ENCODE data around the gene FRMD5. TPM values are rescaled to one million over a fixed set of nuclear protein-coding genes. Genes with fewer than 3 reads are reported as not detected.
A peak's percentile ranks its signal among the peaks of the same experiment; 100 is the strongest.

The FRMD5 gene
- total RNA-seq, 1 donor from 2014 or later: 0.54 TPM

- Mint-ChIP-seq H3K27me3 (ENCODE audit: unreplicated experiment) (no peaks in the 10 kb centered on the region), H3K9me3 (ENCODE audit: unreplicated experiment) (peaks cover 4% of the 10 kb centered on the region), H3K4me1 (ENCODE audit: unreplicated experiment) (peaks cover 10% of the 10 kb centered on the region), H3K36me3 (ENCODE audit: low read depth, unreplicated experiment) (no peaks in the 10 kb centered on the region), H3K27ac (ENCODE audit: unreplicated experiment) (peak overlapping the region; percentile 48), H3K4me3 (ENCODE audit: unreplicated experiment) (no peak overlapping the region)
- no peak for TF ChIP-seq CTCF (IDR thresholded peaks at IDR 0.05; ENCODE audit: unreplicated experiment)
- DNase-seq (ENCODE audit: low spot score): no peak
These were observed 295.1 kb downstream of the FRMD5 start for GRCh38 chr15:43899928-43900327.

- Mint-ChIP-seq H3K27ac (ENCODE audit: unreplicated experiment) (no peak overlapping the region), H3K4me1 (ENCODE audit: unreplicated experiment) (peaks cover 11% of the 10 kb centered on the region)
These were observed 296.2 kb downstream of the FRMD5 start for GRCh38 chr15:43898891-43899290.

GRCh38 chr15:43896543-43896942 is 298.5 kb downstream of the FRMD5 start:
- no peaks in the 10 kb centered on the region for H3K36me3 Mint-ChIP-seq (ENCODE audit: low read depth, unreplicated experiment)
- peaks cover 4% of the 10 kb centered on the region for H3K9me3 Mint-ChIP-seq (ENCODE audit: unreplicated experiment)
- H3K27me3 Mint-ChIP-seq (ENCODE audit: unreplicated experiment): no peaks in the 10 kb centered on the region
- no peak for TF ChIP-seq CTCF (IDR thresholded peaks at IDR 0.05; ENCODE audit: unreplicated experiment)
- no peak for DNase-seq (ENCODE audit: low spot score)
- no peak overlapping the region for H3K27ac Mint-ChIP-seq (ENCODE audit: unreplicated experiment)
- H3K4me3 Mint-ChIP-seq (ENCODE audit: unreplicated experiment): no peak overlapping the region
- H3K4me1 Mint-ChIP-seq (ENCODE audit: unreplicated experiment): peaks cover 10% of the 10 kb centered on the region

More at GRCh38 chr15:43898891-43899290, 296.2 kb downstream of the FRMD5 start:
- H3K27me3 Mint-ChIP-seq (ENCODE audit: unreplicated experiment): no peaks in the 10 kb centered on the region
- no peak overlapping the region for H3K4me3 Mint-ChIP-seq (ENCODE audit: unreplicated experiment)
- peaks cover 4% of the 10 kb centered on the region for H3K9me3 Mint-ChIP-seq (ENCODE audit: unreplicated experiment)
- DNase-seq (ENCODE audit: low spot score): no peak
- no peak for TF ChIP-seq CTCF (IDR thresholded peaks at IDR 0.05; ENCODE audit: unreplicated experiment)
- no peaks in the 10 kb centered on the region for H3K36me3 Mint-ChIP-seq (ENCODE audit: low read depth, unreplicated experiment)

- DNase-seq (ENCODE audit: low spot score): no peak
- TF ChIP-seq CTCF (IDR thresholded peaks at IDR 0.05; ENCODE audit: unreplicated experiment): no peak
- Mint-ChIP-seq H3K9me3 (ENCODE audit: unreplicated experiment) (peaks cover 4% of the 10 kb centered on the region), H3K4me3 (ENCODE audit: unreplicated experiment) (no peak overlapping the region), H3K27me3 (ENCODE audit: unreplicated experiment) (no peaks in the 10 kb centered on the region), H3K27ac (ENCODE audit: unreplicated experiment) (no peak overlapping the region), H3K36me3 (ENCODE audit: low read depth, unreplicated experiment) (no peaks in the 10 kb centered on the region), H3K4me1 (ENCODE audit: unreplicated experiment) (peaks cover 2% of the 10 kb centered on the region)
These were observed 299.5 kb downstream of the FRMD5 start for GRCh38 chr15:43895586-43895985.

GRCh38 chr15:43893956-43894355 is 301.1 kb downstream of the FRMD5 start:
- Mint-ChIP-seq H3K27me3 (ENCODE audit: unreplicated experiment) (no peaks in the 10 kb centered on the region), H3K4me1 (ENCODE audit: unreplicated experiment) (peaks cover 2% of the 10 kb centered on the region), H3K9me3 (ENCODE audit: unreplicated experiment) (peaks cover 4% of the 10 kb centered on the region), H3K36me3 (ENCODE audit: low read depth, unreplicated experiment) (no peaks in the 10 kb centered on the region), H3K4me3 (ENCODE audit: unreplicated experiment) (no peak overlapping the region), H3K27ac (ENCODE audit: unreplicated experiment) (no peak overlapping the region)
- TF ChIP-seq CTCF (IDR thresholded peaks at IDR 0.05; ENCODE audit: unreplicated experiment): no peak
- DNase-seq (ENCODE audit: low spot score): no peak
